Osteocyte (in vitro differentiated cells): ENCODE results near the gene UBL3. TPM values are rescaled to one million over a fixed set of nuclear protein-coding genes. Genes with fewer than 3 reads are reported as not detected.

Source experiments
- DNase-seq: peaks from one replicate; pipeline ENCODE4 v3.0.0; 2021; ENCODE audit warnings: mixed read lengths; ENCODE audit not compliant: unreplicated experiment; ENCODE audit errors: extremely low spot score
- H3K27ac Mint-ChIP-seq: one replicate; pipeline ENCODE4 v1.8.0; 2021; ENCODE audit warnings: mild to moderate bottlenecking, mixed read lengths; ENCODE audit not compliant: unreplicated experiment
- H3K27me3 Mint-ChIP-seq: one replicate; pipeline ENCODE4 v1.8.0; 2021; ENCODE audit warnings: mixed read lengths; ENCODE audit not compliant: unreplicated experiment
- H3K36me3 Mint-ChIP-seq: one replicate; pipeline ENCODE4 v1.8.0; 2021; ENCODE audit warnings: mixed read lengths; ENCODE audit not compliant: unreplicated experiment
- H3K4me1 Mint-ChIP-seq: one replicate; pipeline ENCODE4 v1.8.0; 2021; ENCODE audit warnings: mixed read lengths; ENCODE audit not compliant: unreplicated experiment
- H3K4me3 Mint-ChIP-seq: one replicate; pipeline ENCODE4 v1.8.0; 2021; ENCODE audit warnings: mild to moderate bottlenecking, moderate library complexity, mixed read lengths; ENCODE audit not compliant: unreplicated experiment
- H3K9me3 Mint-ChIP-seq: one replicate; pipeline ENCODE4 v1.8.0; 2021; ENCODE audit warnings: mixed read lengths; ENCODE audit not compliant: unreplicated experiment
- total RNA-seq: library from RNA; stranded (reverse); gene quantifications from 2 replicates; pipeline ENCODE4 v1.2.1, GENCODE V29; 2021
- TF ChIP-seq, protein P1 (sequence below): fragments of 200-600 bp; sonication (generic); IDR thresholded peaks from 2 replicates; pipeline ENCODE4 v1.5.0; 2021; ENCODE audit warnings: antibody characterized with exemption, mild to moderate bottlenecking, moderate library complexity

The UBL3 gene
- total RNA-seq, 1 donor from 2014 or later = 28.3 TPM

- no peaks in the 10 kb centered on the region for H3K27me3 Mint-ChIP-seq
- peaks cover 8% of the 10 kb centered on the region for H3K4me1 Mint-ChIP-seq
- H3K27ac Mint-ChIP-seq = no peak overlapping the region
- TF ChIP-seq, protein P1, sequence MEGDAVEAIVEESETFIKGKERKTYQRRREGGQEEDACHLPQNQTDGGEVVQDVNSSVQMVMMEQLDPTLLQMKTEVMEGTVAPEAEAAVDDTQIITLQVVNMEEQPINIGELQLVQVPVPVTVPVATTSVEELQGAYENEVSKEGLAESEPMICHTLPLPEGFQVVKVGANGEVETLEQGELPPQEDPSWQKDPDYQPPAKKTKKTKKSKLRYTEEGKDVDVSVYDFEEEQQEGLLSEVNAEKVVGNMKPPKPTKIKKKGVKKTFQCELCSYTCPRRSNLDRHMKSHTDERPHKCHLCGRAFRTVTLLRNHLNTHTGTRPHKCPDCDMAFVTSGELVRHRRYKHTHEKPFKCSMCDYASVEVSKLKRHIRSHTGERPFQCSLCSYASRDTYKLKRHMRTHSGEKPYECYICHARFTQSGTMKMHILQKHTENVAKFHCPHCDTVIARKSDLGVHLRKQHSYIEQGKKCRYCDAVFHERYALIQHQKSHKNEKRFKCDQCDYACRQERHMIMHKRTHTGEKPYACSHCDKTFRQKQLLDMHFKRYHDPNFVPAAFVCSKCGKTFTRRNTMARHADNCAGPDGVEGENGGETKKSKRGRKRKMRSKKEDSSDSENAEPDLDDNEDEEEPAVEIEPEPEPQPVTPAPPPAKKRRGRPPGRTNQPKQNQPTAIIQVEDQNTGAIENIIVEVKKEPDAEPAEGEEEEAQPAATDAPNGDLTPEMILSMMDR = no peak
- no peak for DNase-seq
- no peaks in the 10 kb centered on the region for H3K9me3 Mint-ChIP-seq
- no peak overlapping the region for H3K4me3 Mint-ChIP-seq
- peaks cover 21% of the 10 kb centered on the region for H3K36me3 Mint-ChIP-seq
Measured at GRCh38 chr13:29767006-29767405, 83.4 kb downstream of the UBL3 start.

DNA sequence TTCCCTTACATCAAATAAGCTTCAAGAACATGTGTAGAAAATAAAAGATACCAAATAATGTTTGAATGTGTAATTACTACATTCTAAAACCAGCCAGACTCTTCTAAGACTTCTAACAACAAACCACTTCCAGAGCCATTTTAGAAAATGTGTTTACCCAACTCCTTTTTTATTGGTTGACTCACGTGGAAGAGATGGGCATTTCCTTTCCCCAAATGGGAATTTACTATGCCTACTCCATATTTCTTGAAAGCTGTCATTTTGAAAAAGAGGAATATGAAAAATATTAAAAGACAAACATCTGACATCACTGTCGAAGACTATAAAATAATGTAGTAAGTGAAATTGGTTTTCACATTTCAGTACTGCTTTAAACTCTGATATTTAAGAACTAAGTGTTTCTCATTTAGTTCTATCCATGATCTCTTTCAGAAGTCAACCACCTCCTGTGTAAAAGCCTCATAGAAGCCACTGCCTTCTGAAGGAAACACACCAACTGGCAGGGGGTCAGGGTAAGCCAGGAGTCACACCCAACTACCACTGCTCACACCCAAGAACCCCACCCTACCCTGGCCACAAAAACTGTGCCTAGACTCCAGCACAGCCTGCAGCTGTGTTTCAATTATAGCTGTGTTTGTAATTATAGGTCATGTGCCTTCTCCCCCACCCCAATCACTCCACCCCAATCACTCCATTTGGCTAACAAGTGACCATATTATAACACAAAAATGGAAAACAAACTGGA, 86.8 kb downstream of the UBL3 start:
- no peaks in the 10 kb centered on the region for H3K27me3 Mint-ChIP-seq
- peaks cover 8% of the 10 kb centered on the region for H3K4me1 Mint-ChIP-seq
- H3K27ac Mint-ChIP-seq = no peak overlapping the region
- TF ChIP-seq, protein P1 = no peak
- H3K36me3 Mint-ChIP-seq = peaks cover 27% of the 10 kb centered on the region
- H3K9me3 Mint-ChIP-seq = peaks cover 4% of the 10 kb centered on the region
- no peak overlapping the region for H3K4me3 Mint-ChIP-seq
- DNase-seq = no peak

DNA sequence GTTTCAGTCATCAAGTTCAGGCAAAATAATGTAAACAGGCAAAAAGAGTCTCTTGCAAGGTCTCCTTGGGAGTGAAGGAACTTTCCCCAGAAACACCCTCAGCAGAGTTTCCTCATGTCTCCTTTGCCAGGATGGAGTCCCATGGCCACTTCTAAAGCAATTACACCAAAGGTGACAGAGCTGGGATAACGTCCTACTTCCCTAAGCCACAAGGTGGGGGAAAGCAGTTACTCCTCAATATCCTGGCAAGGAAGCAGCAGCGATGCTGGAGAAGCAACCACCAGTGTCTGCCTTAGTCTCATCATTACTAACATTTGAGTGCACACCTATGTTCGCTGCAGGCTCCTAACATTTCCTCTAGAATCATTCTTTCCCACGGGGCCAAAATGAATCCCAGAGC, 88.6 kb downstream of the UBL3 start:
- TF ChIP-seq, protein P1 = no peak
- Mint-ChIP-seq H3K4me3 (no peak overlapping the region), H3K9me3 (peaks cover 4% of the 10 kb centered on the region), H3K36me3 (peaks cover 21% of the 10 kb centered on the region), H3K4me1 (peaks cover 10% of the 10 kb centered on the region), H3K27ac (no peak overlapping the region), H3K27me3 (no peaks in the 10 kb centered on the region)
- no peak for DNase-seq

DNA sequence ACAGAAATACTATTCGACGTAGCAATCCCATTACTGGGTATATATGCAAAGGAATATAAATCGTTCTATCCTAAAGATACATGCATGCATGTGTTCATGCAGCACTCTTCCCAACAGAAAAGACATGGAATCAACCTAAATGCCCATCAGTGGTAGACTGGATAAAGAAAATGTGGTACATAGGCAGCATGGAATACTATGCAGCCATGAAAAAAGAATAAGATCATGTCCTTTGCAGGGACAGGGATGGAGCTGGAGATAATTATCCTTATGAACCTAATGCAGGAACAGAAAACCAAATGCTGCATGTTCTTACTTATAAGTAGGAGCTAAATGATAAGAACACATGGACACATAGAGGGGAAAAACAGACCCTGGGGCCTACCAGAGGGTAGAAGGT, 89.3 kb downstream of the UBL3 start:
- no peak overlapping the region for H3K27ac Mint-ChIP-seq
- no peak for DNase-seq
- TF ChIP-seq, protein P1 = no peak
- no peak overlapping the region for H3K4me3 Mint-ChIP-seq
- H3K4me1 Mint-ChIP-seq = peaks cover 16% of the 10 kb centered on the region
- H3K36me3 Mint-ChIP-seq = peaks cover 17% of the 10 kb centered on the region
- H3K27me3 Mint-ChIP-seq = no peaks in the 10 kb centered on the region
- peaks cover 4% of the 10 kb centered on the region for H3K9me3 Mint-ChIP-seq

- no peak overlapping the region for H3K27ac Mint-ChIP-seq
Measured at GRCh38 chr13:29760544-29760943, 89.9 kb downstream of the UBL3 start.

More at GRCh38 chr13:29760544-29760943, 89.9 kb downstream of the UBL3 start:
- DNase-seq = no peak
- H3K36me3 Mint-ChIP-seq = peaks cover 17% of the 10 kb centered on the region
- peaks cover 4% of the 10 kb centered on the region for H3K9me3 Mint-ChIP-seq
- H3K4me3 Mint-ChIP-seq = no peak overlapping the region
- H3K27me3 Mint-ChIP-seq = no peaks in the 10 kb centered on the region
- TF ChIP-seq, protein P1 = no peak
- H3K4me1 Mint-ChIP-seq = peaks cover 19% of the 10 kb centered on the region
